GM12864 (cell line): ENCODE measurements around the gene TEKT5.
"Not testable (repeated sequence)": the region's sequence is repeated elsewhere in the genome, so short reads cannot be mapped to it uniquely, and the experiment has no call there.

Experiments
- DNase-seq: peaks from one replicate; pipeline ENCODE4 v3.0.0-alpha.2; 2011; ENCODE audit warnings: low read depth
- H3K4me3 ChIP-seq: 2 replicates; pipeline ENCODE4 v1.5.1; 2011; ENCODE audit warnings: mild to moderate bottlenecking, low read depth, low read length, control low read depth
- TF ChIP-seq, protein P1 (sequence below): IDR thresholded peaks from 2 replicates; pipeline ENCODE4 v1.5.1; 2011; ENCODE audit warnings: low read depth, mild to moderate bottlenecking, moderate library complexity, low read length, control low read depth, inconsistent platforms; ENCODE audit errors: missing control alignments

TEKT5 gene

DNA sequence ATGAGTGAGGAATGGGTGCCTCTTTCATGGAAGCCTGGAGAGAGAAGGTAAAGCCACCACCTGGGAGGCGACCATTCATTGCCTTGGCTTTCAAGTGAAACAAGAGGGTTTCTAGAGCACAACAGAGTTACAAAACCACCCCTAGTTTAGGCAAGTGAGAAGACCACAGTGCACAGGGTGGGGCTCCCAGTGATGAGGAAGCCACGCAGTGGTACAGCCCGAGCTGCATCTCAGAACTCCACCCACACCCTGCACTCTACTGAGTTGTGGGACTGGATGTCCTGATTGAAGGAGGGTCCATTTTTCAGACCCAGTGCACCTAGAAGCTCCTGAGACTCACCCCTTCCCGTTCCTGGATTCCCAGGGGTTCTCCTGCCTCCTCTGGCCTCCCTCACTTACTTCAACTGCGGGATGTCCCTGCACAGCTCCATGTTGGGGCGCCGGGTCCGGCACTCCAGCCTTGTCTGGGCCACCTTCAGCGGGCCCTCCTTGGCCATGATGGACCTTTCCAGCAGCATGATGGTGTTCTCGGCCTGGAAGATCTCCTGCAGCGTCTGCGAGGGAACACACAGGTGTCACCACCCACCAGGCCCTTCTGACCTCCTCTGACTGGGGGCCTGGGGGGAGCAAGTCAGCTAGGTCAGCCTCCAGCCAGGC lies 59.2 kb downstream of the TEKT5 start:
- no peak for DNase-seq
- no peak overlapping the region for H3K4me3 ChIP-seq
- TF ChIP-seq, protein P1, sequence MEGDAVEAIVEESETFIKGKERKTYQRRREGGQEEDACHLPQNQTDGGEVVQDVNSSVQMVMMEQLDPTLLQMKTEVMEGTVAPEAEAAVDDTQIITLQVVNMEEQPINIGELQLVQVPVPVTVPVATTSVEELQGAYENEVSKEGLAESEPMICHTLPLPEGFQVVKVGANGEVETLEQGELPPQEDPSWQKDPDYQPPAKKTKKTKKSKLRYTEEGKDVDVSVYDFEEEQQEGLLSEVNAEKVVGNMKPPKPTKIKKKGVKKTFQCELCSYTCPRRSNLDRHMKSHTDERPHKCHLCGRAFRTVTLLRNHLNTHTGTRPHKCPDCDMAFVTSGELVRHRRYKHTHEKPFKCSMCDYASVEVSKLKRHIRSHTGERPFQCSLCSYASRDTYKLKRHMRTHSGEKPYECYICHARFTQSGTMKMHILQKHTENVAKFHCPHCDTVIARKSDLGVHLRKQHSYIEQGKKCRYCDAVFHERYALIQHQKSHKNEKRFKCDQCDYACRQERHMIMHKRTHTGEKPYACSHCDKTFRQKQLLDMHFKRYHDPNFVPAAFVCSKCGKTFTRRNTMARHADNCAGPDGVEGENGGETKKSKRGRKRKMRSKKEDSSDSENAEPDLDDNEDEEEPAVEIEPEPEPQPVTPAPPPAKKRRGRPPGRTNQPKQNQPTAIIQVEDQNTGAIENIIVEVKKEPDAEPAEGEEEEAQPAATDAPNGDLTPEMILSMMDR, result no peak

DNA sequence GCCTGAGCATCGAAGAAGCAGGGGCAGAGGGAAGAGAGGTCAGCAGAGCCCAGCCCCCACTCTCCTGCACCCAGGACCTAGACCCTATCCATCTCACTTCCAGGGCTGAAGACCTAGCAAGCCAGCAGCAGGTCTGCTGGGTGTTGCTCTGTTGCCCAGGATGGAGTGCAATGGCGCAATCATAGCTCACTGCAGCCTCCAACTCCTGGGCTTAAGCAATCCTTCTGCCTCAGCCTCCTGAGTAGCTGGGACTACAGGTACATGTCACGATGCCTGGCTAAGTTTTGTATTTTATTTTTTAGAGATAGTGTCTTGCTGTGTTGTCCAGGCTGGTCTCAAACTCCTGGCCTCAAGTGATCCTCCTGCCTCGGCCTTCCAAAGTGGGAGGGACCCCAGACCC lies 61.3 kb downstream of the TEKT5 start:
- H3K4me3 ChIP-seq, DNase-seq: not testable (repeated sequence)

DNA sequence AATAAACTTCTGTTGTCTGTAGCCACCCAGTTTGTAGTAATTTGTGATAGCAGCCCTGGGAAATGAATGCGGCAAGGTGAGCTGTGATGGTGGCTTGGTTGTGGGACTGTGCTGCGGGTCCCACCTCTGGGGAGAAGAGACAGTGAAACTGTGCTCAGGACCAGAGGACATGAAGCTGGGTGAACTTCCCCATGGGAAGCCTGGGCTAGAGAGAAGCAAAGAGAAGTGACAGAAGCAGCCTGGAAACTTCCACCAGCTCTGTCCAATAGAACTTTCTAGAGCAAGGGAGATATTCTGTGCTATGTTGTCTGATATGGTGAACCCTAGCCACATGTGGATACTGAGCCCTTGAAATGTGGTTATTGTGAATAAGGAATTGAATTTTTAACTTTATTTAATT lies 62.8 kb downstream of the TEKT5 start:
- DNase-seq, result no peak
- H3K4me3 ChIP-seq, result no peak overlapping the region
- TF ChIP-seq, protein P1, result no peak

DNA sequence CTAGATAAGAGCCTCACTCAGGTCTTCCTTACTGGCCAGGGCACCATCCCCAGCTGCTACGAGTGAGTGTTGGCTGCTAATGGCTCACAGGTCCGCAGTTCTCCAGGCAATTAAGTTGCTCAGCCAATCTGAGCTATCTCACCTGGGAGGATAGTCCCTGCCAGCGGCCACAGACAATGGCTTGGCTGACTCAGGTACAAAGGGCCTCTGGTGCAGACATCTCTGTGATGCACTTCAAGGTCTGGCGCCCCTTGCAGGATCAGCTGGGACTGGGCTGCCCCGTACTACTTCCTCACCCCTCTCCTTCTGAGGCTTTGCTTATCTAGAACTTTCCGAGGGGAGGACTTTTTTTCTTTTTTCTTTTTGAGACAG lies 65.2 kb downstream of the TEKT5 start:
- no peak for DNase-seq
- TF ChIP-seq, protein P1, result no peak
- no peak overlapping the region for H3K4me3 ChIP-seq

DNA sequence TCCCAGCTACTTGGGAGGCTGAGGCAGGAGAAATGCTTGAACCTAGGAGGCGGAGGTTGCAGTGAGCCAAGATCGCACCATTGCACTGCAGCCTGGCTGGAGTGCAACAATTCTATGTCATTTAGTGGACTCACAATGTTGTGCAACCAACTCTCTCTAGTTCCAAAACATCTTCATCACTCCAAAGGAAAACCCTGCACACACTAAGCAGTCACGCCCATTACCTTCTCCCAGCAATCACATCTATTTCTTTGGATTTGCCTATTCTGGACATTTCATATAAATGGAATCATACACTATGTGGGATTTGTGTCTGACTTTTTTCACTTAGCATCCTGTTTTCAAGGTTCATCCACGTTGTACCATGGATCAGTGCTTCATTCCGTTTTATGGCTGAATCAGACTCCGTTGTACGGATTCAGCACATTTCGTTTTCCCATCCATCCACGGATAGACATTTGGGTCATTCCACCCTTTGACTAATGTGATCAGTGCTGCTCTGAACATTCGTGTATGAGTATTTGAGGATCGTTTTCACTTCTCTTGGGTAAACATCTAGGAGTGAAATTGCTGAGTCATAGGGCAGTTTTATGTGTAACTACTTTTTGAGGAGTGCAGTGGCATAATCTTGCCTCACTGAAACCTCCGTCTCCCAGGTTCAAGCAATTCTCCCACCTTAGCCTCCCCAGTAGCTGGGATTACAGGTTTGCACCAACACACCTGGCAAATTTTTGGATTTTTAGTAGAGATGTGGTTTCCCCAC lies 69.0 kb downstream of the TEKT5 start:
- TF ChIP-seq, protein P1, result no peak
- H3K4me3 ChIP-seq, result no peak overlapping the region
- no peak for DNase-seq

DNA sequence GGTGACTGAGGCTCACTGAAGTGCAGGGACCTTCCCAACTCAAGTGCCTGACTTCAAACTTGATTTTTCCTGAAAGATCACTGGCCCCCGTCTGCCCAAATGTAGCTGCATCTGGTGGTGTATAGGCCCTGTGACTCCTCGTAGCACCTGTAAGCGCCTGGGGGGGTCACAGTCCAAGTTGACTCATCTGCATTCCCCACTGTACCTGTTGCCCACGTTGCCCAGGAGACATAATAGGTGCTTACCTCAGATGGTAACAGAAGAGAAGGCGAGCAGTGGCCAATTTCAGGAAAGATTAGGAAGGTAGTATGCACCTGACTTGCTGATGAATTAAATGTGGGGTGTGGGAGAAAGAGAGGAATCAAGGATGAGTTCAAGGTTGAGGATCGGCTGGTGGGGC lies 70.2 kb downstream of the TEKT5 start:
- no peak for DNase-seq
- no peak overlapping the region for H3K4me3 ChIP-seq
- TF ChIP-seq, protein P1, result no peak

DNA sequence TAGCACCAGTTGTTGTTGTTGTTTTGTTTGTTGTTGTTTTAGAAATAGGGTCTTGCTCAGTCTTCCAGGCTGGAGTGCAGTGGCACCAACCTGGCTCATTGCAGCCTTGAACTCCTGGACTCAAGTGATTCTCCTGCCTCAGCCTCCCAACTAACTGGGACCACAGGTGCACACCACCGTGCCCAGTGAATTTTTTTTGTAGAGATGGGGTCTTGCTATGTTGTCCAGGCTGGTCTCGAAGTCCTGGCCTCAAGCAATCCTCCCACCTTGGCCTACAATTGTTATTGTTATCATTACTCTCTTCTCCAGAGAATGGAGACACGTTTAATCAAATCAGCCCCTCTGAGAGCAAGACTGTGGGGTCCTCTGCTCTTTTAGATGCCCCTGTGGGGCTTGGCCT lies 71.7 kb downstream of the TEKT5 start:
- TF ChIP-seq, protein P1, result no peak
- no peak for DNase-seq
- H3K4me3 ChIP-seq, result no peak overlapping the region
